Measurements from ENCODE around the gene HERC4. TPM values are rescaled to one million over a fixed set of nuclear protein-coding genes. Genes with fewer than 3 reads are reported as not detected.

HERC4 gene
- total and polyA plus RNA-seq, 9 of the 15 experiments (the other 6 are each of a cell fraction or from before 2014, with no cell fraction given): 12.5 to 33.5 (median 22.8) TPM

GRCh38 chr10:68074775-68075549 is at the start of gene HERC4 (continued):
- TF ChIP-seq ZNF551 (CRISPR knock-in tag; IDR thresholded peaks at IDR 0.05): no peak
- no peak for TF ChIP-seq POLR3A (IDR thresholded peaks at IDR 0.05; ENCODE audit: borderline replicate concordance, extremely low read depth, insufficient read depth, insufficient read length)
- no peak for TF ChIP-seq ZNF282 (CRISPR knock-in tag; IDR thresholded peaks at IDR 0.05)
- no peak for TF ChIP-seq SIN3B (IDR thresholded peaks at IDR 0.05; ENCODE audit: low read depth)
- TF ChIP-seq SMAD1 (IDR thresholded peaks at IDR 0.05; ENCODE audit: low read depth, low read length, partially characterized antibody): no peak
- no peak for TF ChIP-seq ZNF431 (CRISPR knock-in tag; IDR thresholded peaks at IDR 0.05)
- no peak for TF ChIP-seq ZNF134 (CRISPR knock-in tag; conservative IDR thresholded peaks at IDR 0.05)
- TF ChIP-seq ZNF79 (CRISPR knock-in tag; IDR thresholded peaks at IDR 0.05; ENCODE audit: low read depth): no peak
- TF ChIP-seq ZNF518B (CRISPR knock-in tag; IDR thresholded peaks at IDR 0.05): no peak
- TF ChIP-seq, protein P1, sequence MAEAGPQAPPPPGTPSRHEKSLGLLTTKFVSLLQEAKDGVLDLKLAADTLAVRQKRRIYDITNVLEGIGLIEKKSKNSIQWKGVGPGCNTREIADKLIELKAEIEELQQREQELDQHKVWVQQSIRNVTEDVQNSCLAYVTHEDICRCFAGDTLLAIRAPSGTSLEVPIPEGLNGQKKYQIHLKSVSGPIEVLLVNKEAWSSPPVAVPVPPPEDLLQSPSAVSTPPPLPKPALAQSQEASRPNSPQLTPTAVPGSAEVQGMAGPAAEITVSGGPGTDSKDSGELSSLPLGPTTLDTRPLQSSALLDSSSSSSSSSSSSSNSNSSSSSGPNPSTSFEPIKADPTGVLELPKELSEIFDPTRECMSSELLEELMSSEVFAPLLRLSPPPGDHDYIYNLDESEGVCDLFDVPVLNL (CRISPR knock-in tag; IDR thresholded peaks at IDR 0.05; ENCODE audit: low read depth): peak; percentile 68; the same call in 1 of the 2 replicates
- TF ChIP-seq CCNT2 (IDR thresholded peaks at IDR 0.05; ENCODE audit: borderline replicate concordance, extremely low read depth, insufficient read length, low read depth, low read length): peak; percentile 64
- TF ChIP-seq NFRKB (IDR thresholded peaks at IDR 0.05; ENCODE audit: low read depth): 0 out of 2 replicates have a peak, but pooled peaks have one; percentile 15
- TF ChIP-seq PHB (CRISPR knock-in tag; IDR thresholded peaks at IDR 0.05): no peak
- no peak for TF ChIP-seq TRIM28 (IDR thresholded peaks at IDR 0.05)
- no peak for TF ChIP-seq ZNF146 (CRISPR knock-in tag; IDR thresholded peaks at IDR 0.05; ENCODE audit: unreplicated experiment)
- TF ChIP-seq, protein P2, sequence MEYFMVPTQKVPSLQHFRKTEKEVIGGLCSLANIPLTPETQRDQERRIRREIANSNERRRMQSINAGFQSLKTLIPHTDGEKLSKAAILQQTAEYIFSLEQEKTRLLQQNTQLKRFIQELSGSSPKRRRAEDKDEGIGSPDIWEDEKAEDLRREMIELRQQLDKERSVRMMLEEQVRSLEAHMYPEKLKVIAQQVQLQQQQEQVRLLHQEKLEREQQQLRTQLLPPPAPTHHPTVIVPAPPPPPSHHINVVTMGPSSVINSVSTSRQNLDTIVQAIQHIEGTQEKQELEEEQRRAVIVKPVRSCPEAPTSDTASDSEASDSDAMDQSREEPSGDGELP (CRISPR knock-in tag; IDR thresholded peaks at IDR 0.05; ENCODE audit: borderline replicate concordance): peak; percentile 70; the same call in 1 of the 2 replicates
- peak; percentile 70 for TF ChIP-seq PHF21A (IDR thresholded peaks at IDR 0.05; ENCODE audit: borderline replicate concordance, low read depth)
- TF ChIP-seq KLF16 (IDR thresholded peaks at IDR 0.05): no peak
- peak; percentile 81 for TF ChIP-seq POLR2AphosphoS5 (IDR thresholded peaks at IDR 0.05; ENCODE audit: control insufficient read depth, insufficient read depth, low read depth, low read length)
- TF ChIP-seq ZNF212 (CRISPR knock-in tag; IDR thresholded peaks at IDR 0.05): no peak
- peak; percentile 86 for TF ChIP-seq ZBTB7A (IDR thresholded peaks at IDR 0.05; ENCODE audit: borderline replicate concordance, control insufficient read depth, low read depth, low read length)
- no peak for TF ChIP-seq BDP1 (IDR thresholded peaks at IDR 0.05; ENCODE audit: insufficient read depth, insufficient read length)
